Fibroblast of lung (primary cell): ENCODE results near the gene PI4K2B. TPM values are rescaled to one million over a fixed set of nuclear protein-coding genes. Genes with fewer than 3 reads are reported as not detected.

ENCODE experiments used
- DNase-seq, 2 donors: peaks; one replicate each; pipeline versions ENCODE4 v3.0.0 to v3.0.0-alpha.2; 2010; ENCODE audit warnings: low read depth in 2 of 2
- H2AFZ ChIP-seq: 2 replicates; pipeline ENCODE4 v1.5.1; 2012; ENCODE audit warnings: low read length, control low read depth, inconsistent platforms
- H3K27ac ChIP-seq: 2 replicates; pipeline ENCODE4 v1.5.1; 2011; ENCODE audit warnings: low read length, control low read depth; ENCODE audit not compliant: insufficient read depth
- H3K27me3 ChIP-seq: 2 replicates; pipeline ENCODE4 v1.5.1; 2011; ENCODE audit warnings: mild to moderate bottlenecking, low read length; ENCODE audit not compliant: control insufficient read depth, insufficient read depth
- H3K36me3 ChIP-seq: 2 replicates; pipeline ENCODE4 v1.5.1; 2011; ENCODE audit warnings: low read length; ENCODE audit not compliant: control insufficient read depth, insufficient read depth
- H3K4me1 ChIP-seq: 2 replicates; pipeline ENCODE4 v1.5.1; 2011; ENCODE audit warnings: low read length; ENCODE audit not compliant: control insufficient read depth, insufficient read depth; ENCODE audit errors: extremely low read depth
- H3K4me2 ChIP-seq: 2 replicates; pipeline ENCODE4 v1.5.1; 2011; ENCODE audit warnings: low read length, control low read depth; ENCODE audit not compliant: insufficient read depth; ENCODE audit errors: extremely low read depth
- H3K4me3 ChIP-seq, 4 experiments: fragments of 200-600 bp in 1 of 4; sonication (generic) in 1 of 4; replicated peaks in 1 of 4; 2 replicates each; pipeline ENCODE4 v1.5.1; 2011 to 2016; ENCODE audit warnings: low read length in 4 of 4, low read depth in 3 of 4, mild to moderate bottlenecking in 3 of 4, control low read depth in 2 of 4, inconsistent platforms in 1 of 4, mixed read lengths in 1 of 4; ENCODE audit not compliant: insufficient read depth in 1 of 4; ENCODE audit errors: control extremely low read depth in 1 of 4
- H3K79me2 ChIP-seq: 2 replicates; pipeline ENCODE4 v1.5.1; 2012; ENCODE audit warnings: mild to moderate bottlenecking, low read length, inconsistent platforms; ENCODE audit not compliant: control insufficient read depth, insufficient read depth
- H3K9ac ChIP-seq: 2 replicates; pipeline ENCODE4 v1.5.1; 2011; ENCODE audit warnings: mild to moderate bottlenecking, low read length, control low read depth; ENCODE audit not compliant: insufficient read depth
- H3K9me3 ChIP-seq: 2 replicates; pipeline ENCODE4 v1.5.1; 2012; ENCODE audit warnings: low read depth, low read length; ENCODE audit not compliant: control insufficient read depth, insufficient read depth
- H4K20me1 ChIP-seq: 2 replicates; pipeline ENCODE4 v1.5.1; 2011; ENCODE audit warnings: low read length; ENCODE audit not compliant: control insufficient read depth, insufficient read depth; ENCODE audit errors: extremely low read depth
- CTCF ChIP-seq, 2 donors: IDR thresholded peaks in 1 of 2; conservative IDR thresholded peaks in 1 of 2; 1 replicate in 1 of 2; 2 replicates in 1 of 2; pipeline ENCODE4 v1.5.1; 2011 to 2012; ENCODE audit warnings: low read length in 2 of 2, control low read depth in 1 of 2, inconsistent platforms in 1 of 2, low read depth in 1 of 2, mild to moderate bottlenecking in 1 of 2
- EZH2 ChIP-seq: IDR thresholded peaks from 2 replicates; pipeline ENCODE4 v1.5.1; 2012; ENCODE audit warnings: low read length, control low read depth, mild to moderate bottlenecking; ENCODE audit errors: missing control alignments
- polyA plus RNA-seq, 2 donors: library from polyadenylated mRNA; depleted of rRNA in 1 of 2; stranded (reverse) in 1 of 2; unstranded in 1 of 2; fragments of >200 nt; gene quantifications; 2 replicates each; pipeline ENCODE4 v1.2.1, GENCODE V29; 2011 to 2012; ENCODE audit warnings: missing spikeins in 1 of 2
- total RNA-seq: library from RNA; depleted of rRNA; stranded (reverse); fragments of >200 nt; gene quantifications from 2 replicates; pipeline ENCODE4 v1.2.1, GENCODE V29; 2014

Gene PI4K2B
- total and polyA plus RNA-seq, 2 donors (not counting 1 experiment from before 2014, with no cell fraction given): 21.0 to 23.9 TPM

DNA sequence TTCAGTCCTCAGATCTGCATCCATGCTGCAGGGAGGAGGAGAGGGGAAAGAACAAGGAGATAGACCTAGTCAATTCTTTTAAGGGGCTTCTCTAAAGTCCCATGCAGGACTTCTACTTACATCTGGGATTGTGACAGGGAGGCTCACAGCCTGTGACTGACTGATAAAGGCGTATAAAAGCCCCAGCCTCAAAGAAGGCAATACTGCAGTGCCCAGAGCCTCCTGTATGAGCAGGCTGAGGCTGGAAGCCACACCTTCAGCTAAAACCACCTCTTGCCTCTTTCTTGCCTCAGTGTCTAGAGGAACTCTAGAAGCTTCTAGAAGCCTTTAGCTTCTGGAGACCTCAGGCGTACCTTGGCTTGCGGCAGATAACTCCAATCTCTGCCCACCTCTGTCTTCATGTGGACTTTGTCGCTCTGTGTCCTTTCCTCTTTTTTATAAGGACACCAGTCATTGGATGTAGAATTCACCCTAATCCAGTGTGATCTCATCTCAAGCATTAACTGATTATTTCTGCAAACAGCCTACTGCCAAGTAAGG lies 72.8 kb downstream of the PI4K2B start:
- no peak overlapping the region for H3K27ac ChIP-seq
- no peak overlapping the region for H3K9ac ChIP-seq
- peaks cover 7% of the 10 kb centered on the region for H3K4me1 ChIP-seq
- H2AFZ ChIP-seq: no peak overlapping the region
- no peaks in the 10 kb centered on the region for H3K36me3 ChIP-seq
- H3K27me3 ChIP-seq: no peaks in the 10 kb centered on the region
- no peak for DNase-seq
- TF ChIP-seq EZH2: no peak
- TF ChIP-seq CTCF (conservative IDR thresholded peaks at IDR 0.05 in 1 of 2, IDR thresholded peaks at IDR 0.05 in 1 of 2; ENCODE audit: low read depth in 1 of 2, low read length in 2 of 2): no peak
- H3K4me3 ChIP-seq: no peak overlapping the region
- H3K79me2 ChIP-seq: no peaks in the 10 kb centered on the region
- no peaks in the 10 kb centered on the region for H3K9me3 ChIP-seq
- no peak overlapping the region for H3K4me2 ChIP-seq
- no peaks in the 10 kb centered on the region for H4K20me1 ChIP-seq

GRCh38 chr4:25307596-25307995 lies 73.8 kb downstream of the PI4K2B start:
- H3K79me2 ChIP-seq: no peaks in the 10 kb centered on the region
- no peak overlapping the region for H2AFZ ChIP-seq
- H3K9me3 ChIP-seq: no peaks in the 10 kb centered on the region
- H3K9ac ChIP-seq: no peak overlapping the region
- no peak overlapping the region for H3K4me2 ChIP-seq
- peaks cover 7% of the 10 kb centered on the region for H3K4me1 ChIP-seq
- no peak overlapping the region for H3K4me3 ChIP-seq
- peak in 1 of 2 donors; percentile 10 for DNase-seq
- TF ChIP-seq CTCF (conservative IDR thresholded peaks at IDR 0.05 in 1 of 2, IDR thresholded peaks at IDR 0.05 in 1 of 2; ENCODE audit: low read depth in 1 of 2, low read length in 2 of 2) (no peak), EZH2 (no peak)
- no peaks in the 10 kb centered on the region for H3K27me3 ChIP-seq
- no peaks in the 10 kb centered on the region for H4K20me1 ChIP-seq
- H3K27ac ChIP-seq: no peak overlapping the region
- no peaks in the 10 kb centered on the region for H3K36me3 ChIP-seq

- no peak overlapping the region for H3K27ac ChIP-seq
These were observed 74.5 kb downstream of the PI4K2B start for GRCh38 chr4:25308306-25308705.

More at GRCh38 chr4:25308306-25308705, 74.5 kb downstream of the PI4K2B start:
- Histone ChIP-seq H3K79me2 (no peaks in the 10 kb centered on the region), H3K9me3 (no peaks in the 10 kb centered on the region), H3K4me3 (no peak overlapping the region), H3K4me1 (peaks cover 7% of the 10 kb centered on the region), H4K20me1 (no peaks in the 10 kb centered on the region), H3K9ac (no peak overlapping the region), H3K36me3 (no peaks in the 10 kb centered on the region), H3K4me2 (no peak overlapping the region), H3K27me3 (no peaks in the 10 kb centered on the region), H2AFZ (no peak overlapping the region)
- TF ChIP-seq CTCF (conservative IDR thresholded peaks at IDR 0.05 in 1 of 2, IDR thresholded peaks at IDR 0.05 in 1 of 2; ENCODE audit: low read depth in 1 of 2, low read length in 2 of 2): no peak
- TF ChIP-seq EZH2: no peak
- peak in 1 of 2 donors; percentile 10 for DNase-seq
